Measurements from ENCODE around the gene EEA1. TPM values are rescaled to one million over a fixed set of nuclear protein-coding genes. Genes with fewer than 3 reads are reported as not detected.
A peak's percentile ranks its signal among the peaks of the same experiment; 100 is the strongest.

The EEA1 gene
- total and polyA plus RNA-seq, 2 of the 8 experiments (the other 6 are each of a cell fraction or from before 2014, with no cell fraction given): 1.0 to 18.8 TPM

DNA sequence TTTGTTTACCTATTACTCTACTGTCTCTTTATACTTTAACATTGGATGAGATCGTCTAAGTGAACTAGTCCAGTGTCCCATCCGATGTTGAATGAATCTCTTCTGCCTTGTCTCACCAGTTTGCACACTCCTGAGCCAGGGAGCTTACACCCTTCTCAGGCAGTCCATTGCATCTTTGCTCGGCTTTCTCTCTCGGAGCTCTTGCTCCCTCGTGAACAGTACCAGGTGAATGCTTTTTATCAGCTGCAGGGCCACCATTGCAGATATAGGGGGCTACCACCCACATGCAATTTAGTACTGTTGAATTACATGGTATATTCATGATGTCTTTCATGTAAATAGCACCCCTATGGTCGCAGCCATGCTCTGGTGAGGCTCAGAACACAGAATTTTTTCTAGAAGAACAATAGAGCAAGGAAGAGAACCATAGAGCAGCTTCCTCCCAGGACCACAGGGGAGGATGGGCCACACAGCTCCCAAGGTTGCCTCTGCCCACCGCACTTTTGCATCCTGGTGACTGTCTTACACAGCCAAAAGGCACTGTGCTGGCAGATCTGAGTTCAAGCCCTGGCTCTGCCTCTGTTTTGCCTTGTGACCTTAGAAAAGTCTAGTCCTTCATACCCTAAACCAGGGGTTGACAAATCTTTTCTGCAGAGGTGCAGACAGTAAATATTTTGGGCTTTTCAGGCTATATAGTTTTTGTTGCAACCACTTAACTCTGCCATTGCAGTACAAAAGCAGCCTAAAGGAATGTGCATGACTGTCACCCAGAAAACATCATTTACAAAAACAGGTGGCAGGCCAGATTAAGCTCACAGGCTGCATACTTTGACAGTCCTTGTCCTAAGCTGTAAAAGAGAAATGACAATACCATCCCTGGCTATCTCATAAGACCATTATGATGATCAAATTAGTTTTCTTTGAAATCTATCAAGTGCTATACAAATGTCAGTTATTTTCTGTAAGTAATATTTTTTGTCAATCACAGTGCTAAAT is 190.9 kb downstream of the EEA1 start:
- no peaks in the 10 kb centered on the region for H3K9me3 ChIP-seq (ENCODE audit: insufficient read depth in 2 of 2, low read depth in 1 of 2, low read length in 1 of 2)
- no peak overlapping the region for H4K91ac ChIP-seq (replicated peaks; ENCODE audit: insufficient read length, low read length)
- CTCF ChIA-PET (ENCODE audit: partially characterized antibody): interaction anchor here (1.2 kb wide), 1 partner anchor 89 kb away, joined by 3 read pairs; no protein-coding TSS in a partner anchor
- no peak overlapping the region for H3K14ac ChIP-seq (ENCODE audit: insufficient read length)
- no peak overlapping the region for H2AK5ac ChIP-seq (ENCODE audit: low read depth, low read length)
- H2AFZ ChIP-seq (ENCODE audit: low read length): peak overlapping the region; percentile 70; the same call in 1 of the 2 replicates
- no peak overlapping the region for H3K23ac ChIP-seq (ENCODE audit: insufficient read length)
- no peaks in the 10 kb centered on the region for H4K20me1 ChIP-seq (replicated peaks in 1 of 2; ENCODE audit: control insufficient read depth in 1 of 2, insufficient read depth in 2 of 2, low read length in 2 of 2)
- H3K27me3 ChIP-seq (replicated peaks in 1 of 4; ENCODE audit: control insufficient read depth in 3 of 4, extremely low read depth in 1 of 4, insufficient read depth in 3 of 4, low read length in 3 of 4): no peaks in the 10 kb centered on the region
- H3K4me3 ChIP-seq (ENCODE audit: extremely low read depth in 1 of 4, insufficient read depth in 2 of 4, low read depth in 3 of 4, low read length in 4 of 4): no peak overlapping the region
- no peak overlapping the region for H3K4me2 ChIP-seq (ENCODE audit: insufficient read depth in 1 of 2, low read depth in 2 of 2, low read length in 2 of 2)
- H2BK5ac ChIP-seq (ENCODE audit: low read depth, low read length): no peak overlapping the region
- H2BK12ac ChIP-seq (ENCODE audit: low read depth, low read length): no peak overlapping the region
- no peak for FAIRE-seq
- H4K8ac ChIP-seq (ENCODE audit: extremely low read depth, insufficient read depth, low read length): no peak overlapping the region; the same call in 1 of the 2 replicates
- H3K27ac ChIP-seq (ENCODE audit: low read depth, low read length): no peak overlapping the region
- no peaks in the 10 kb centered on the region for H3K23me2 ChIP-seq (ENCODE audit: low read depth, low read length)
- DNase-seq (ENCODE audit: low read depth in 1 of 2, low spot score in 2 of 2): no peak
- H3K56ac ChIP-seq (replicated peaks; ENCODE audit: insufficient read length, low read depth, low read length): no peak overlapping the region
- H3K79me1 ChIP-seq (ENCODE audit: low read depth, low read length): no peaks in the 10 kb centered on the region
- H3K4ac ChIP-seq (replicated peaks; ENCODE audit: insufficient read length, low read depth, low read length): no peak overlapping the region
- no peak overlapping the region for H2BK120ac ChIP-seq (replicated peaks; ENCODE audit: low read depth, low read length)
- no peak overlapping the region for H3K9ac ChIP-seq (replicated peaks in 1 of 4; ENCODE audit: extremely low read depth in 1 of 4, low read depth in 3 of 4, low read length in 3 of 4)
- no peak overlapping the region for H2BK15ac ChIP-seq (ENCODE audit: low read length)
- no peaks in the 10 kb centered on the region for H3K79me2 ChIP-seq (ENCODE audit: control insufficient read depth in 1 of 2, insufficient read depth in 2 of 2, low read length in 2 of 2)
- peak overlapping the region; percentile 62; the same call in 1 of the 2 replicates for H3K18ac ChIP-seq (ENCODE audit: extremely low read depth, low read length)
- 83% methylated on average over 7 of the region's 7 CpGs; no CpG with 5 or more reads in 1 of the 2 experiments for WGBS, 2 experiments (ENCODE audit: extremely low coverage in 1 of 2, insufficient coverage in 1 of 2, insufficient read length in 1 of 2, insufficient replicate concordance in 2 of 2, low coverage in 1 of 2, low lambda C conversion rate in 2 of 2, missing lambda C conversion rate in 1 of 2)
- H4K5ac ChIP-seq (ENCODE audit: insufficient read length, low read depth, low read length): no peak overlapping the region
- POLR2A ChIA-PET (ENCODE audit: partially characterized antibody): no interaction called here
- H2BK20ac ChIP-seq (ENCODE audit: low read length): no peak overlapping the region
- H3K4me1 ChIP-seq (replicated peaks in 1 of 4; ENCODE audit: control insufficient read depth in 3 of 4, insufficient read depth in 4 of 4, low read length in 3 of 4): peaks cover 0 to 6% (median 5%) of the 10 kb centered on the region in 4 experiments; a peak in 3 of 7 replicates
- no peaks in the 10 kb centered on the region for H3K36me3 ChIP-seq (ENCODE audit: control insufficient read depth in 2 of 4, insufficient read depth in 4 of 4, low read length in 3 of 4)
- TF ChIP-seq TAF1 (IDR thresholded peaks at IDR 0.05; ENCODE audit: low read depth, low read length): no peak
- TF ChIP-seq, protein P1, sequence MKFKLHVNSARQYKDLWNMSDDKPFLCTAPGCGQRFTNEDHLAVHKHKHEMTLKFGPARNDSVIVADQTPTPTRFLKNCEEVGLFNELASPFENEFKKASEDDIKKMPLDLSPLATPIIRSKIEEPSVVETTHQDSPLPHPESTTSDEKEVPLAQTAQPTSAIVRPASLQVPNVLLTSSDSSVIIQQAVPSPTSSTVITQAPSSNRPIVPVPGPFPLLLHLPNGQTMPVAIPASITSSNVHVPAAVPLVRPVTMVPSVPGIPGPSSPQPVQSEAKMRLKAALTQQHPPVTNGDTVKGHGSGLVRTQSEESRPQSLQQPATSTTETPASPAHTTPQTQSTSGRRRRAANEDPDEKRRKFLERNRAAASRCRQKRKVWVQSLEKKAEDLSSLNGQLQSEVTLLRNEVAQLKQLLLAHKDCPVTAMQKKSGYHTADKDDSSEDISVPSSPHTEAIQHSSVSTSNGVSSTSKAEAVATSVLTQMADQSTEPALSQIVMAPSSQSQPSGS (IDR thresholded peaks at IDR 0.05; ENCODE audit: low read length): no peak
- no peak for TF ChIP-seq NANOG (IDR thresholded peaks at IDR 0.05; ENCODE audit: insufficient read depth, low read depth, low read length, poor library complexity, severe bottlenecking)
- TF ChIP-seq TCF12 (IDR thresholded peaks at IDR 0.05; ENCODE audit: low read depth, low read length): no peak
- no peak for TF ChIP-seq EZH2 (IDR thresholded peaks at IDR 0.05; ENCODE audit: low read depth, low read length, severe bottlenecking)
- no peak for TF ChIP-seq PHF8 (conservative IDR thresholded peaks at IDR 0.05; ENCODE audit: low read depth, low read length)
- TF ChIP-seq POU5F1 (IDR thresholded peaks at IDR 0.05; ENCODE audit: low read depth, low read length): no peak
- TF ChIP-seq RAD21 (IDR thresholded peaks at IDR 0.05 in 1 of 2, conservative IDR thresholded peaks at IDR 0.05 in 1 of 2; ENCODE audit: low read depth in 2 of 2, low read length in 2 of 2): no peak

Measured in H1 (cell line).